Spleen (tissue), 7 donors: ENCODE data around the gene XRCC3.

ENCODE experiments used
- CTCF ChIP-seq, 11 experiments: fragments of 200-600 bp in 7 of 11; fragments of 450-650 bp in 4 of 11; sonication (generic) in 4 of 11; IDR thresholded peaks in 8 of 11; conservative IDR thresholded peaks in 3 of 11; 1 replicate in 7 of 11; 2 replicates in 4 of 11; pipeline versions ENCODE4 v1.4.0 to v1.8.0; 2016 to 2021; ENCODE audit warnings: antibody characterized with exemption in 11 of 11, inconsistent platforms in 4 of 11, mild to moderate bottlenecking in 1 of 11
- POLR2A ChIP-seq, 3 donors: fragments of 450-650 bp; IDR thresholded peaks; one replicate each; pipeline ENCODE4 v1.5.1; 2017; ENCODE audit warnings: antibody characterized with exemption in 3 of 3, mild to moderate bottlenecking in 1 of 3
- POLR2AphosphoS5 ChIP-seq, 3 donors: sonication (generic); formaldehyde crosslinking; IDR thresholded peaks; one replicate each; pipeline ENCODE4 v1.5.1; 2017; ENCODE audit warnings: antibody characterized with exemption in 3 of 3
- donor health status: DM: no; HTN: no; CAD: no; lungs with moderate emphysema.
- donor health status: DM: no; HTN: no; CAD: no.
- donor health status: DM: no; HTN: no; CAD: no.

GRCh38 chr14:103726474-103726873, 11.2 kb upstream of the XRCC3 start:
- TF ChIP-seq CTCF (IDR thresholded peaks at IDR 0.05 in 8 of 11, conservative IDR thresholded peaks at IDR 0.05 in 3 of 11) (no peak), POLR2A (IDR thresholded peaks at IDR 0.05) (no peak), POLR2AphosphoS5 (IDR thresholded peaks at IDR 0.05) (peak in 1 of 3 donors; percentile 5)
